Left lung (tissue), 10 donors: Measurements from ENCODE around the gene CD109. TPM values are rescaled to one million over a fixed set of nuclear protein-coding genes. Genes with fewer than 3 reads are reported as not detected.
A peak's percentile ranks its signal among the peaks of the same experiment; 100 is the strongest.
"Not testable (repeated sequence)": the region's sequence is repeated elsewhere in the genome, so short reads cannot be mapped to it uniquely, and the experiment has no call there.

ENCODE experiments used
- ATAC-seq: fragments of 200-7000 bp; cut with Tn5 transposase; one replicate; pipeline ENCODE4 v1.9.1; 2020; ENCODE audit warnings: moderate library complexity
- DNase-seq, 4 donors: peaks; one replicate each; pipeline ENCODE4 v3.0.0-alpha.2; 2013 to 2020
- H3K27ac ChIP-seq, 2 donors: fragments of 200-600 bp; sonication (generic) in 1 of 2; one replicate each; pipeline versions ENCODE4 v1.5.0 to v1.8.0; 2020 to 2021
- H3K27me3 ChIP-seq, 2 donors: fragments of 200-600 bp; sonication (generic) in 1 of 2; one replicate each; pipeline versions ENCODE4 v1.5.0 to v1.8.0; 2020 to 2021
- H3K36me3 ChIP-seq, 2 donors: fragments of 200-600 bp; sonication (generic) in 1 of 2; one replicate each; pipeline versions ENCODE4 v1.5.0 to v1.8.0; 2020 to 2021
- H3K4me1 ChIP-seq, 2 donors: fragments of 200-600 bp; one replicate each; pipeline ENCODE4 v1.8.0; 2021
- H3K4me3 ChIP-seq, 2 donors: fragments of 200-600 bp; sonication (generic) in 1 of 2; one replicate each; pipeline versions ENCODE4 v1.5.0 to v1.8.0; 2020 to 2021; ENCODE audit warnings: mild to moderate bottlenecking in 1 of 2
- H3K9me3 ChIP-seq, 2 donors: fragments of 200-600 bp; sonication (generic) in 1 of 2; one replicate each; pipeline versions ENCODE4 v1.5.0 to v1.8.0; 2020 to 2021
- CTCF ChIP-seq, 2 donors: fragments of 200-600 bp; sonication (generic) in 1 of 2; IDR thresholded peaks; one replicate each; pipeline versions ENCODE4 v1.5.0 to v1.8.0; 2021; ENCODE audit warnings: antibody characterized with exemption in 2 of 2
- intact Hi-C, 2 donors: fragments of 100-400 bp; cut with DNase I; formaldehyde crosslinking; loops; one replicate each; pipeline versions ENCODE4 v1.11.2 to v1.14.2; 2022
- polyA plus RNA-seq, 6 donors: library from polyadenylated mRNA; unstranded; fragments of 120-200 nt; gene quantifications; one replicate each; pipeline ENCODE4 v1.2.1, GENCODE V29; 2013; ENCODE audit not compliant: insufficient read length in 6 of 6
- total RNA-seq, 2 donors: library from RNA; stranded (reverse); fragmentation: NEBNext Ultra II Directional; extraction: Animal tissue kit (Norgen Biotek cat#: 25700); gene quantifications; one replicate each; pipeline ENCODE4 v1.2.1, GENCODE V29; 2021
- donor health status: DM: no; HTN: yes; CAD: no.
- donor health status: DM: no; HTN: no; CAD: no.

CD109 gene
- total and polyA plus RNA-seq, 8 donors, result 13.8 to 27.8 (median 20.6) TPM

DNA sequence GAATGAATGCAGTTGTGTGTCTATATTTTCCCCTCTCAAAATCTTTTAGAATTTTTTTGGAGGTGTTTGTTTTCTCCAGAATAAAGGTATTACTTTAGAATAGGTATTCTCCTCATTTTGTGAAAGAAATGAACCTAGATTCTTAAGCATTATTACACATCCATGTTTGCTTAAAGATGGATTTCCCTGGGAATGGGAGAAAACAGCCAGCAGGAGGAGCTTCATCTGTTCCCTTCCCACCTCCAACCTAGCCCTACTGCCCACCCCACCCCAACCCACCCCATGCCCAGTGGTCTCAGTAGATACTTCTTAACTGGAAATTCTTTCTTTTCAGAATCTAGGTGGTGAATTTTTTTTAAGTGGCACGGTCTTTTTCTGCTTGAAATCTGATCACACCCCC is 127.8 kb downstream of the CD109 start:
- Histone ChIP-seq H3K4me3 (no peak overlapping the region), H3K4me1 (no peaks in the 10 kb centered on the region), H3K27me3 (no peaks in the 10 kb centered on the region), H3K27ac (no peak overlapping the region), H3K36me3 (no peaks in the 10 kb centered on the region), H3K9me3 (no peaks in the 10 kb centered on the region)
- intact Hi-C loops, result no loop called here
- ATAC-seq (no peak), DNase-seq (no peak)
- no peak for TF ChIP-seq CTCF (IDR thresholded peaks at IDR 0.05)

- no peak for TF ChIP-seq CTCF (IDR thresholded peaks at IDR 0.05)
- intact Hi-C loops, result no loop called here
- DNase-seq, result no peak
Observed at GRCh38 chr6:73826571-73826970, 130.6 kb downstream of the CD109 start.

GRCh38 chr6:73830119-73830518 is 134.1 kb downstream of the CD109 start:
- H3K27ac ChIP-seq, result no peak overlapping the region
- DNase-seq, result no peak
- H3K4me1 ChIP-seq, result no peaks in the 10 kb centered on the region
- H3K27me3 ChIP-seq, result no peaks in the 10 kb centered on the region
- no peak for TF ChIP-seq CTCF (IDR thresholded peaks at IDR 0.05)
- no peak overlapping the region for H3K4me3 ChIP-seq
- intact Hi-C loops, result no loop called here
- no peaks in the 10 kb centered on the region for H3K9me3 ChIP-seq
- H3K36me3 ChIP-seq, result no peaks in the 10 kb centered on the region
- ATAC-seq, result no peak

More at GRCh38 chr6:73826571-73826970, 130.6 kb downstream of the CD109 start:
- Histone ChIP-seq H3K36me3 (no peaks in the 10 kb centered on the region), H3K4me1 (no peaks in the 10 kb centered on the region), H3K9me3 (no peaks in the 10 kb centered on the region), H3K4me3 (no peak overlapping the region), H3K27me3 (no peaks in the 10 kb centered on the region), H3K27ac (no peak overlapping the region)
- no peak for ATAC-seq

GRCh38 chr6:73832313-73832712 is 136.3 kb downstream of the CD109 start:
- Histone ChIP-seq H3K27ac (no peak overlapping the region), H3K36me3 (no peaks in the 10 kb centered on the region), H3K4me1 (no peaks in the 10 kb centered on the region), H3K4me3 (no peak overlapping the region), H3K9me3 (no peaks in the 10 kb centered on the region), H3K27me3 (no peaks in the 10 kb centered on the region)
- intact Hi-C loops, result no loop called here
- no peak for TF ChIP-seq CTCF (IDR thresholded peaks at IDR 0.05)
- no peak for ATAC-seq
- DNase-seq, result no peak

- intact Hi-C loops, result not testable (repeated sequence)
Observed at GRCh38 chr6:73844696-73845095, 148.7 kb downstream of the CD109 start.

GRCh38 chr6:73851048-73851447 is 155.0 kb downstream of the CD109 start:
- ATAC-seq, H3K9me3 ChIP-seq, intact Hi-C loops, H3K4me1 ChIP-seq, H3K36me3 ChIP-seq, H3K4me3 ChIP-seq, H3K27me3 ChIP-seq, H3K27ac ChIP-seq: not testable (repeated sequence)
- peak in 1 of 4 donors; percentile 54 for DNase-seq

More at GRCh38 chr6:73844696-73845095, 148.7 kb downstream of the CD109 start:
- not testable (repeated sequence) for ATAC-seq, H3K27ac ChIP-seq, H3K36me3 ChIP-seq, DNase-seq, H3K27me3 ChIP-seq, H3K4me3 ChIP-seq, H3K4me1 ChIP-seq
- peaks cover 0 to 17% of the 10 kb centered on the region in 2 donors for H3K9me3 ChIP-seq
